Measurements from ENCODE around the gene ZBTB34.

The ZBTB34 gene, protein sequence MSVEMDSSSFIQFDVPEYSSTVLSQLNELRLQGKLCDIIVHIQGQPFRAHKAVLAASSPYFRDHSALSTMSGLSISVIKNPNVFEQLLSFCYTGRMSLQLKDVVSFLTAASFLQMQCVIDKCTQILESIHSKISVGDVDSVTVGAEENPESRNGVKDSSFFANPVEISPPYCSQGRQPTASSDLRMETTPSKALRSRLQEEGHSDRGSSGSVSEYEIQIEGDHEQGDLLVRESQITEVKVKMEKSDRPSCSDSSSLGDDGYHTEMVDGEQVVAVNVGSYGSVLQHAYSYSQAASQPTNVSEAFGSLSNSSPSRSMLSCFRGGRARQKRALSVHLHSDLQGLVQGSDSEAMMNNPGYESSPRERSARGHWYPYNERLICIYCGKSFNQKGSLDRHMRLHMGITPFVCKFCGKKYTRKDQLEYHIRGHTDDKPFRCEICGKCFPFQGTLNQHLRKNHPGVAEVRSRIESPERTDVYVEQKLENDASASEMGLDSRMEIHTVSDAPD

DNA sequence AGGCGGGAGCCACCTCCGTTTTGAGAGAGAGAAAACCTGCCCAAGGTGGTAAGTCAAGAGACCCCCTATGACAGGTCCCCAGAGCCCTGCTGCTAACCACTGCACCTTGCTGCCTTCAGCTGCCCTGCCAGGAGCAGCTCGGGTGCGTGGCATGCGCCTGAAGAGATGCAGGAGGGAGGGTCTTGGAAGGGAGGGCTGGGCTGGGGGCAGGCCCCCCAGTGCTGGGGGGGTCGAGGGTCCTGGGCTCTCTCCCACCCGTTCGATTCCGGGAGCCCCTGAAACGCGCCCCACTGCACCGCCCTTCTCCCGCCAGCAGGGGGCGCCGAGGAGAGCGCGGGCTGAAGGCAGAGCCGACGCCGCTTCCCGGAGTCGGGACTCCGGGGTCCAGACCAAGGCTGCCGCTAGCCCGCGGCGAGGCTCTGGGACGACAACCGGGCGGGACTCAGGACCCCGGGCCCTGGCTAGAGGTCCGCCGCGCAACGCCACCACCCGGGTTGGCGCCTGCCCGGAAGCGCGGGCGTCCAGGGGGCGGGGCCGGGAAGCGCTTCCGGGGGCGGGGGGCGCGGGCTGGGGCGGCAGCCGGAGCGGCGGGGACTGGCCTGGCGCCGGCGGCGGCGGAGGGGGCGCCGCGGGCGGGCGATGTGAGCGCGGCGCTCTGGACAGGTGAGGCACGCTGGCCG, at the start of gene ZBTB34:
Gene ZBTB34 (plus strand): TSS at position 563 of the 680 bp plus-strand sequence. CDS start 18,761 bp downstream, outside the sequence.
- no peak for TF ChIP-seq GATA2 (IDR thresholded peaks at IDR 0.05; ENCODE audit: low read depth, low read length)
- TF ChIP-seq GATA3 (IDR thresholded peaks at IDR 0.05; ENCODE audit: low read depth, low read length) = no peak

DNA sequence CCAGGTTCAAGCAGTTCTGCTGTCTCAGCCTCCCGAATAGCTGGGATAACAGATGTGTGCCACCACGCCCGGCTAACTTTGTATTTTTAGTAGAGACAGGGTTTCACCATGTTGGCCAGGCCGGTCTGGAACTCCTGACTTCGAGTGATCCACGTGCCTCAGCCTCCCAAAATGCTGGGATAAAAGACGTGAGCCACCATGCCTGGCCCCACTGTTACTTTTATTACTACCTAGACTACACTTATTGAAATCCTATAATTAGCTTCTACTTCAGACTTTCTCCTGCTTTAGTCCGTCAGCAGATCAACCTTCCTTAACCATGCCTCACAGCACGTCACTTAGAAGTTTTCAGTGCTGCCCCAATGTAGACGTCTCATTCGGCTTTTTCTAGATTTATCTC, 47.4 kb upstream of the ZBTB34 start:
- no peak for TF ChIP-seq GATA3 (IDR thresholded peaks at IDR 0.05; ENCODE audit: low read depth, low read length)
- TF ChIP-seq GATA2 (IDR thresholded peaks at IDR 0.05; ENCODE audit: low read depth, low read length) = no peak

DNA sequence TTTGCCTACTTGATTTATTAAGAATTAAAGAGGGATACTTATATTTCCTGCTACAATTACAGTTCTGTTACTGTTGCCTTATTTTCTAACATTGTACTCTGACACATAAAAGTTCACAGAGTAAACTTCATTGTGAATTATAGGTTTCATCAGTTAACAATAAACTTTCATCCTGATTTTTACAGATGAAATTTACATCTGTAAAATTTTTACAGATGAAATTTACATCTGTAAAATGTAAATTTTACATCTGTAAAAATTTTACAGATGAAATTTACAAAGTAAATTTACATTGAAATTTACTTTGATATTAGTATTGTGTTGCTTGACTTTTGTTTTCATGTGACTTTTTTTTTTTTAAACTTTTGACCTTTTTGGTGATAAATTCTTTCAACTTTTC, 46.3 kb upstream of the ZBTB34 start:
- TF ChIP-seq GATA2 (IDR thresholded peaks at IDR 0.05; ENCODE audit: low read depth, low read length) (no peak), GATA3 (IDR thresholded peaks at IDR 0.05; ENCODE audit: low read depth, low read length) (no peak)

DNA sequence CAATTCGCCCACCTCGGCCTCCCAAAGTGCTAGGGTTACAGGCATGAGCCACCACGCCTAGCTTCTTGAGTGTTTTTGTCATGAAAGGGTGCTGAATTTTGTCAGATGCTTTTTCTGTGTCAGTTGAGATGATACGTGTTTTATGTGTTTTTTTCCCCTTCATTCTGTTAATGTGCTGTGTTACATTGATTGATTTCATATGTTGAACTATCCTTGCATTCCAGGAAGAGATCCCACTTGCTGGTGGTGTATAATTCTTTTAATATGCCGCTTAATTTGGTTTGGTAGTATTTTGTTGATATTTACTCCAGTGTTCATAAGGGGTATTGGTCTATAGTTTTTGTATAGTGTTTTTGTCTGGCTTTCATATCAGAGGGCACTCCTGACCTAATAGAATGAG, 42.0 kb upstream of the ZBTB34 start:
- TF ChIP-seq GATA3 (IDR thresholded peaks at IDR 0.05; ENCODE audit: low read depth, low read length) (no peak), GATA2 (IDR thresholded peaks at IDR 0.05; ENCODE audit: low read depth, low read length) (no peak)

DNA sequence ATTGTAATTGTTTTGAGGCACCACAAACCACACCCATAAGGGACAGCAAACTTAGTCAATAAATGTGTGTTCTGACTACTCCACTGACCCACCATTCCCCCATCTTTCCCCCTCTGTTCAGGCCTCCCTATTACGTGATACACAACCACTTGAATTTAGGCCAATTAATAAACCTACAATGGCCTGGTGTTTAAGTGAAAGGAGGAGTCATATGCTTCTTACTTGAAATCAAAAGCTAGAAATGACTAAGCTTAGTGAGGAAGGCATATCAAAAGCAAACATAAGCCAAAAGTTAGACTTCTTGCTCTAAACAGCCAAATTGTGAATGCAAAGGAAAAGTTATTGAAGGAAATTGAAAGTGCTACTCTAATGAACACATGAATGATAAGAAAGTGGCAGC, 41.0 kb upstream of the ZBTB34 start:
- TF ChIP-seq GATA2 (IDR thresholded peaks at IDR 0.05; ENCODE audit: low read depth, low read length) (no peak), GATA3 (IDR thresholded peaks at IDR 0.05; ENCODE audit: low read depth, low read length) (no peak)

DNA sequence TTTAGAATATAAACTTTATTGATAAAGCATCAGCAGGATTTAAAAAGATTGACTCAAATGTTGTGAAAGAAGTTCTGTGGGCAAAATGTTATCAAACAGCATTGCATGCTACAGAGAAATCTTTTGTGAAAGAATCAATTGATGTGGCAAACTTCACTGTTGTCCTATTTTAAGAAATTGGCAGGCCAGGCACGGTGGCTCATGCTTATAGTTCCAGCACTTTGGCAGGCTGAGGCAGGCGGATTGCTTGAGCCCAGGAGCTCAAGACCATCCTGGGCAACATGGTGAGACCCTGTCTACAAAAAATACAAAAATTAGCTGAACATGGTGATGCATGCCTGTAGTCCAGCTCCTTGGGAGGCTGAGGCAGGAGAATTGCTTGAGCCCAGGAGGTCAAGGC, 38.2 kb upstream of the ZBTB34 start:
- TF ChIP-seq GATA2 (IDR thresholded peaks at IDR 0.05; ENCODE audit: low read depth, low read length) = no peak
- TF ChIP-seq GATA3 (IDR thresholded peaks at IDR 0.05; ENCODE audit: low read depth, low read length) = no peak

DNA sequence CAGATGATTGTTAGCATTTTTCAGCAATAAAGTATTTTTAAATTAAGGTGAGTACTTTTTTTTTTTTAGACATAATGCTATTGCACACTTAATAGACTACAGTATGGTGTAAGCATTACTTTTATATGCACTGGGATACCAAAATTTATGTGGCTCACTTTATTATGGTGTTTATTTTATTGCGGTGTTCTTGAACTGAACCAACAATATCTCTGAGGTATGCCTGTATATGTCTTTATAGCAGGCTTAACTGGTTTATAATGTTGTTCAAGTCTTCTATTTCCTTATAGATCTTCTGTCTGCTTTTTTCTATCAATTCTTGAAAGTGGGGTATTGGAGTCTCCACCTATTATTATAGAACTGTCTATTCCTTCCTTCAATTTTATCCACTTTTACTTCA, 37.6 kb upstream of the ZBTB34 start:
- TF ChIP-seq GATA2 (IDR thresholded peaks at IDR 0.05; ENCODE audit: low read depth, low read length) = no peak
- no peak for TF ChIP-seq GATA3 (IDR thresholded peaks at IDR 0.05; ENCODE audit: low read depth, low read length)

DNA sequence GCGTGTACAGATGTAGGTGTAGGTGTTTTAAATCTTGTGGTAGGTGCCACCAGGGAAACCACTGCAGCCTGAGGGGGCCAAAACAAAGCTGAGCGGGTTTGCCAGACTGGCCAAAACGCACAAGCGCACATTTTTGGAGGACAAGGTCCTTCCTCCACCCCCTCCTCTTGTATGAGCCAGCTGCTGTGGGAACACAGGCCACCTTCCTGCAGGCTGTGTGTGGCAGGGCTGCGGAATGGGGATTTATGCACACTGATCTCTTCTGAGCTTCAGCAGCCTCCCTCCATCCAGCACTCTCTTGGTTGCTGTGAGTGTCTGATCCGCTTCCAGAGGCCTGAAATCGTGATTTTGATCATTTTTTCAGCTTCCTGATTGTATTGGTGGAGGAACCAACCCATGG, 33.2 kb upstream of the ZBTB34 start:
- TF ChIP-seq GATA3 (IDR thresholded peaks at IDR 0.05; ENCODE audit: low read depth, low read length) = no peak
- TF ChIP-seq GATA2 (IDR thresholded peaks at IDR 0.05; ENCODE audit: low read depth, low read length) = no peak

DNA sequence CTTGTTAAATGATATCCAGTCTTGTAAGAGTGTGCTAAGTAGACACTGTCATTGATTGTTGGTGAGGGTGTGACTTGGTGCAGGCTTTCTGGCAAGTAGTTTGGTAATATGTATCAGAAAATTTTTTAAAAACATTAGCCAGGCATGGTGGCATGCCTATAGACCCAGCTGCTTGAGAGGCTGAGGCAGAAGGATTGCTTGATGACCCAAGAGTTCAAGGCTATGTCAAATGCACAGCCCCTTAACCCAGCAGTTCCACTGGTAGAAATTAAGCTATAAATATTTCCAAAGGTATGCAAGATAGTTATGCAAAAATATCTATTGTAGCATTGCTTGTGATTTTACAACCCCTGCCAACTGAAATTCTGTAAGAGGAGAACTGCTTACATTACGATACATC, 31.4 kb upstream of the ZBTB34 start:
- no peak for TF ChIP-seq GATA3 (IDR thresholded peaks at IDR 0.05; ENCODE audit: low read depth, low read length)
- no peak for TF ChIP-seq GATA2 (IDR thresholded peaks at IDR 0.05; ENCODE audit: low read depth, low read length)

DNA sequence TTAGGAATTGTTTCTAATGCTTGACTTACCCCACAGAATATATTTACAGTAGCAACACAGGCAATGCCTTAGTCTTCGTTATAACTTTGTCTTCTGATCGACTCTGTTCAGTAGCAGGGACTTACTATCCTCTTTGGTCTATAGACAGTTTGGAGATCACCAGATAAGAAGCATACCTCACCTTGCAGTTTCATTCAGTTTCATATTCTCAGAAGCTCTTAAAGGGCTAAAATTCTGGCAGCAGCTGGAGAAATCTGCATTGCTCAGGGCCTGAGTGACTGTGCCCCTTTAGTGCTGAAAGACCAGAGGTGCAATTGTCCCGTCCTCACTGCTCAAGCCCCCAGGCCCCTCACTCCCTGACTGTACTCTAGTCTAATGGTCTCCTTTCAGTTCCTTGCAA, 29.6 kb upstream of the ZBTB34 start:
- no peak for TF ChIP-seq GATA2 (IDR thresholded peaks at IDR 0.05; ENCODE audit: low read depth, low read length)
- no peak for TF ChIP-seq GATA3 (IDR thresholded peaks at IDR 0.05; ENCODE audit: low read depth, low read length)

DNA sequence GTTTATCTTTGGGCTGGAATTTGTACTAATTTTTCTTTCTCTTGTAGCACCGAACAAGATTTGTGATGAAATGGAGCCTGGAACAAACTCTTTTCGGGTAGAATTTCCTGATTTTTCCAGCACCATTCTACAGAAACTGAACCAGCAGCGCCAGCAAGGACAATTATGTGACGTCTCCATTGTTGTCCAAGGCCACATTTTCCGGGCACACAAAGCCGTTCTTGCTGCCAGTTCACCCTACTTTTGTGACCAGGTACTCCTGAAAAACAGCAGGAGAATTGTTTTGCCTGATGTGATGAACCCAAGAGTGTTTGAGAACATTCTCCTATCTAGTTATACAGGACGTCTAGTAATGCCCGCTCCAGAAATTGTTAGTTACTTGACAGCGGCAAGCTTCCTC, 28.0 kb upstream of the ZBTB34 start:
- TF ChIP-seq GATA3 (IDR thresholded peaks at IDR 0.05; ENCODE audit: low read depth, low read length) = no peak
- TF ChIP-seq GATA2 (IDR thresholded peaks at IDR 0.05; ENCODE audit: low read depth, low read length) = no peak

DNA sequence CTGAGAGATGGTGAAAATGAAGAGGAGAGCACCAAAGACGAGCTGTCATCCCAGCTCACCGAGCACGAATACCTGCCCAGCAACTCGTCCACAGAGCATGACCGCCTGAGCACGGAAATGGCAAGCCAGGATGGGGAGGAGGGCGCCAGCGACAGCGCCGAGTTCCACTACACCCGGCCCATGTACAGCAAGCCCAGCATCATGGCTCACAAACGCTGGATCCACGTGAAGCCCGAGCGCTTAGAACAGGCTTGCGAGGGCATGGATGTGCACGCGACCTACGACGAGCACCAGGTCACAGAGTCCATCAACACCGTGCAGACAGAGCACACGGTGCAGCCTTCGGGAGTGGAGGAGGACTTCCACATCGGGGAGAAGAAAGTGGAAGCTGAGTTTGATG, 27.4 kb upstream of the ZBTB34 start:
- TF ChIP-seq GATA2 (IDR thresholded peaks at IDR 0.05; ENCODE audit: low read depth, low read length) (no peak), GATA3 (IDR thresholded peaks at IDR 0.05; ENCODE audit: low read depth, low read length) (no peak)

DNA sequence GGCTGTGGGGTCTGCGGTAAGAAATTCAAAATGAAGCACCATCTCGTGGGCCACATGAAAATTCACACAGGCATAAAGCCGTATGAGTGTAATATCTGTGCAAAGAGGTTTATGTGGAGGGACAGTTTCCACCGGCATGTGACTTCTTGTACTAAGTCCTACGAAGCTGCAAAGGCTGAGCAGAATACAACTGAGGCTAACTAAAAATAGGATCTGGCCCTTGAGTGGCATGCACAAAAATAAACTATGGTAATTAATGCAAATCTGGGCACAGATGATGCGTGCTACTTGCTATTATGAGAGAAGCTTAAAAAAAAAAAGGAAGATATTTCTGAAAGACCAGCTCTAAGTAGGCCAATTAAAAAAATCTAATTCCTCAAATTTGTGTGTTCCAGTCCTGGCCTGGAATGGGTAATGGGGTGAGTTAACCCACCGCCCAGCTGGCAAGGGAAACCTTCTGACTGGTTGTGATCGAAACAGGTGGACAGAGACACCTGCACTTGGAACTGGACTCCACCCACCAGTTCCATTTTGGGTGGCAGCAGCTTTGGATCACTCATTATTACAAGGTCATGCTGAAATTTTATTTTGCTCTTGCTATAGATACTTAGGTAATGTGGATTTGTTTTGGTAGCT, 26.6 kb upstream of the ZBTB34 start:
- TF ChIP-seq GATA3 (IDR thresholded peaks at IDR 0.05; ENCODE audit: low read depth, low read length) = no peak
- no peak for TF ChIP-seq GATA2 (IDR thresholded peaks at IDR 0.05; ENCODE audit: low read depth, low read length)

DNA sequence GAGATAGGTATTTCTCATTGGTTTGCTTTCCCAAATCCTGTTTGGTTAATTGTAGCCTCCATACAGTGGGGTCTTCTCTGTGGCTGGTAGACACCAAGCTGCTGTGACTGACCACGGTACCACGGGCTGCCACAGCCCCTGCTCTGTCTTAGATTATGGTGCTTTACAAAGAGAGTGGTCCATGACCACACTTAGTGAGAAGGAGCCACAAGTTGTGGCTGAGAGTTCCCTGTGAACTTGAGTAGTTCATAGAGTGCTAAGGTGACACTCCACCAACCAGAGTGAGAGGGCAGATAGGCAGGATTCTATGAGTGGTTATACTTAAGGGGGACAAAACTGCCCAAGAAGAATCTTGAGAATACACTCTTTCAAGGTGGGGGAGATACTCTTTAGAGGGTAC, 25.8 kb upstream of the ZBTB34 start:
- TF ChIP-seq GATA2 (IDR thresholded peaks at IDR 0.05; ENCODE audit: low read depth, low read length) (no peak), GATA3 (IDR thresholded peaks at IDR 0.05; ENCODE audit: low read depth, low read length) (no peak)

Measured in SH-SY5Y (cell line).